ENCODE data around the gene CARHSP1.

CARHSP1 gene

GRCh38 chr16:8819411-8820034 is 49.3 kb downstream of the CARHSP1 start (continued):
- TF ChIP-seq, protein P1, sequence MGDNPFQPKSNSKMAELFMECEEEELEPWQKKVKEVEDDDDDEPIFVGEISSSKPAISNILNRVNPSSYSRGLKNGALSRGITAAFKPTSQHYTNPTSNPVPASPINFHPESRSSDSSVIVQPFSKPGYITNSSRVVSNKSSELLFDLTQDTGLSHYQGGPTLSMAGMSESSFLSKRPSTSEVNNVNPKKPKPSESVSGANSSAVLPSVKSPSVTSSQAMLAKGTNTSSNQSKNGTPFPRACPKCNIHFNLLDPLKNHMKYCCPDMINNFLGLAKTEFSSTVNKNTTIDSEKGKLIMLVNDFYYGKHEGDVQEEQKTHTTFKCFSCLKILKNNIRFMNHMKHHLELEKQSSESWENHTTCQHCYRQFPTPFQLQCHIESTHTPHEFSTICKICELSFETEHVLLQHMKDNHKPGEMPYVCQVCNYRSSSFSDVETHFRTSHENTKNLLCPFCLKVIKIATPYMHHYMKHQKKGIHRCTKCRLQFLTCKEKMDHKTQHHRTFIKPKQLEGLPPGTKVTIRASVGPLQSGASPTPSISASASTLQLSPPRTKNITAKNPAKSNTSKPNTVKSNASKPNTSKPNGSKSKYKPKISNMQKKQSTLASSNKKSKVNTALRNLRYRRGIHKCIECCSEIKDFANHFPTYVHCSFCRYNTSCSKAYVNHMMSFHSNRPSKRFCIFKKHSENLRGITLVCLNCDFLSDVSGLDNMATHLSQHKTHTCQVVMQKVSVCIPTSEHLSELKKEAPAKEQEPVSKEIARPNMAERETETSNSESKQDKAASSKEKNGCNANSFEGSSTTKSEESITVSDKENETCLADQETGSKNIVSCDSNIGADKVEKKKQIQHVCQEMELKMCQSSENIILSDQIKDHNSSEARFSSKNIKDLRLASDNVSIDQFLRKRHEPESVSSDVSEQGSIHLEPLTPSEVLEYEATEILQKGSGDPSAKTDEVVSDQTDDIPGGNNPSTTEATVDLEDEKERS (tag by site-specific recombination; IDR thresholded peaks at IDR 0.05): no peak
- TF ChIP-seq ZNF394 (tag by site-specific recombination; IDR thresholded peaks at IDR 0.05; ENCODE audit: borderline replicate concordance) (no peak), ZNF785 (tag by site-specific recombination; IDR thresholded peaks at IDR 0.05) (no peak), ZFP69B (tag by site-specific recombination; IDR thresholded peaks at IDR 0.05) (no peak), MYNN (tag by site-specific recombination; IDR thresholded peaks at IDR 0.05; ENCODE audit: borderline replicate concordance) (no peak), ZNF302 (tag by site-specific recombination; IDR thresholded peaks at IDR 0.05; ENCODE audit: low read depth) (no peak)

GRCh38 chr16:8818504-8819270 is 50.1 kb downstream of the CARHSP1 start:
- H3K27ac ChIP-seq (ENCODE audit: extremely low read depth, low read depth, low read length): no peak overlapping the region
- TF ChIP-seq ZNF791 (tag by site-specific recombination; IDR thresholded peaks at IDR 0.05) (no peak), FEZF1 (tag by site-specific recombination; IDR thresholded peaks at IDR 0.05) (no peak), ZBTB49 (tag by site-specific recombination; IDR thresholded peaks at IDR 0.05; ENCODE audit: low read depth) (no peak), KLF1 (tag by site-specific recombination; IDR thresholded peaks at IDR 0.05) (no peak), ZNF776 (tag by site-specific recombination; IDR thresholded peaks at IDR 0.05; ENCODE audit: borderline replicate concordance) (no peak), ZNF302 (tag by site-specific recombination; IDR thresholded peaks at IDR 0.05; ENCODE audit: low read depth) (no peak), ZNF175 (tag by site-specific recombination; IDR thresholded peaks at IDR 0.05) (no peak), KLF9 (tag by site-specific recombination; IDR thresholded peaks at IDR 0.05; ENCODE audit: low read depth) (no peak), ZNF654 (tag by site-specific recombination; IDR thresholded peaks at IDR 0.05; ENCODE audit: low read depth) (no peak), BCL11B (tag by site-specific recombination; IDR thresholded peaks at IDR 0.05; ENCODE audit: low read depth) (no peak), ZNF610 (tag by site-specific recombination; IDR thresholded peaks at IDR 0.05; ENCODE audit: borderline replicate concordance) (no peak), HOXC10 (CRISPR knock-in tag; IDR thresholded peaks at IDR 0.05) (no peak), MEIS1 (CRISPR knock-in tag; IDR thresholded peaks at IDR 0.05; ENCODE audit: borderline replicate concordance) (no peak), SP7 (tag by site-specific recombination; IDR thresholded peaks at IDR 0.05) (no peak), ZNF146 (tag by site-specific recombination; IDR thresholded peaks at IDR 0.05) (no peak), ZSCAN30 (tag by site-specific recombination; IDR thresholded peaks at IDR 0.05) (no peak)
- H3K9me3 ChIP-seq (ENCODE audit: control insufficient read depth, insufficient read depth, low read depth, low read length): no peaks in the 10 kb centered on the region
- POLR2A ChIA-PET: no interaction called here
- H3K4me3 ChIP-seq (ENCODE audit: low read depth, low read length): no peak overlapping the region
- H3K36me3 ChIP-seq (ENCODE audit: control insufficient read depth in 2 of 2, insufficient read depth in 1 of 2, low read length in 2 of 2): peaks cover 21 to 81% of the 10 kb centered on the region in 2 experiments; a peak in 2 of 3 replicates
- CTCF ChIA-PET: interaction anchor here (0.7 to 1.1 kb wide), 2 partner anchors 320 to 614 kb away, joined by 3 read pairs; no protein-coding TSS in a partner anchor
- H3K4me1 ChIP-seq (ENCODE audit: control insufficient read depth, insufficient read depth, low read length): no peaks in the 10 kb centered on the region
